ENCODE results near the gene CLEC18A. TPM values are rescaled to one million over a fixed set of nuclear protein-coding genes. Genes with fewer than 3 reads are reported as not detected.

The CLEC18A gene
- total and polyA plus RNA-seq, 2 of the 4 experiments (the other 2 are of a cell fraction), result under 0.01 TPM; not detected in 1

GRCh38 chr16:69935740-69936139 is 15.4 kb upstream of the CLEC18A start:
- H2BK15ac ChIP-seq (ENCODE audit: low read depth, low read length), result no peak overlapping the region
- no peak overlapping the region for H3K56ac ChIP-seq (ENCODE audit: extremely low read depth, insufficient read depth, low read length)
- no peaks in the 10 kb centered on the region for H3K9me3 ChIP-seq (ENCODE audit: control insufficient read depth, insufficient read depth, low read length)
- no peaks in the 10 kb centered on the region for H3K9me1 ChIP-seq (ENCODE audit: insufficient read depth, low read length)
- no peak overlapping the region for H3K4ac ChIP-seq (ENCODE audit: low read depth, low read length)
- no peak overlapping the region for H2AK9ac ChIP-seq (replicated peaks; ENCODE audit: low read depth, low read length, poor library complexity)
- H4K20me1 ChIP-seq (ENCODE audit: insufficient read depth, low read length), result no peaks in the 10 kb centered on the region
- H3K4me3 ChIP-seq (ENCODE audit: insufficient read depth, low read depth, low read length), result no peak overlapping the region
- no peaks in the 10 kb centered on the region for H3K4me1 ChIP-seq (ENCODE audit: control insufficient read depth, insufficient read depth, low read length)
- no peak overlapping the region for H3K14ac ChIP-seq (replicated peaks; ENCODE audit: low read depth, low read length)
- H3K79me1 ChIP-seq (ENCODE audit: low read depth in 1 of 2, low read length in 2 of 2), result no peaks in the 10 kb centered on the region
- no peak overlapping the region for H3K27ac ChIP-seq (ENCODE audit: insufficient read depth, low read length)
- H2AFZ ChIP-seq (replicated peaks; ENCODE audit: low read length, poor library complexity), result no peak overlapping the region
- no peak overlapping the region for H4K91ac ChIP-seq (ENCODE audit: insufficient read depth, low read depth, low read length)
- no peak overlapping the region for H4K8ac ChIP-seq (ENCODE audit: low read depth in 2 of 2, low read length in 2 of 2)
- no peak overlapping the region for H2BK120ac ChIP-seq (ENCODE audit: low read depth, low read length)
- BruUV-seq (replicated peaks), result no TSS peak
- 100% methylated on average over 2 of the region's 10 CpGs; no CpG with 5 or more reads in 1 of the 2 experiments for WGBS, 2 experiments (ENCODE audit: extremely low coverage in 2 of 2, insufficient read length in 1 of 2)
- TF ChIP-seq FOS (IDR thresholded peaks at IDR 0.05; ENCODE audit: low read depth, low read length), result no peak
- TF ChIP-seq RCOR1 (IDR thresholded peaks at IDR 0.05; ENCODE audit: insufficient replicate concordance, low read length), result no peak
- TF ChIP-seq USF2 (IDR thresholded peaks at IDR 0.05; ENCODE audit: low read depth, low read length), result no peak
- no peak for TF ChIP-seq RFX5 (IDR thresholded peaks at IDR 0.05; ENCODE audit: low read depth, low read length)
- no peak for TF ChIP-seq SMC3 (IDR thresholded peaks at IDR 0.05; ENCODE audit: low read depth, low read length)
- no peak for TF ChIP-seq RAD21 (IDR thresholded peaks at IDR 0.05; ENCODE audit: low read length)
- TF ChIP-seq CEBPB (IDR thresholded peaks at IDR 0.05; ENCODE audit: low read depth, low read length), result no peak
- no peak for TF ChIP-seq ELK1 (IDR thresholded peaks at IDR 0.05; ENCODE audit: borderline replicate concordance, low read depth, low read length)
- TF ChIP-seq MXI1 (IDR thresholded peaks at IDR 0.05; ENCODE audit: borderline replicate concordance, low read depth, low read length), result no peak
- no peak for TF ChIP-seq POLR2A (IDR thresholded peaks at IDR 0.05; ENCODE audit: low read depth, low read length)
- no peak for TF ChIP-seq BHLHE40 (IDR thresholded peaks at IDR 0.05; ENCODE audit: low read depth, low read length)
- no peaks in the 10 kb centered on the region for H3K27me3 ChIP-seq (ENCODE audit: control insufficient read depth, insufficient read depth, low read length)
- dilution Hi-C loops (cut with HindIII; ENCODE audit: low sequenced_read_pairs, unreplicated experiment) (no loop called here), intact Hi-C loops (cut with micrococcal nuclease) (no loop called here), in situ Hi-C loops (cut with MboI; ENCODE audit: low sequenced_read_pairs) (no loop called here)
- no peak overlapping the region for H4K5ac ChIP-seq (ENCODE audit: low read depth, low read length)
- ATAC-seq (ENCODE audit: low read depth) (no peak), DNase-seq (no peak)
- H3K9ac ChIP-seq (ENCODE audit: low read depth, low read length), result no peak overlapping the region
- no peak overlapping the region for H2BK20ac ChIP-seq (ENCODE audit: low read depth, low read length)
- ChIA-PET POLR2A (ENCODE audit: unreplicated experiment) (no interaction called here), CTCF (no interaction called here)
- H2AK5ac ChIP-seq (ENCODE audit: low read depth, low read length), result no peak overlapping the region
- no peak overlapping the region for H3K4me2 ChIP-seq (ENCODE audit: low read depth, low read length)
- H3K36me3 ChIP-seq (ENCODE audit: control insufficient read depth, insufficient read depth, low read length), result peaks cover 60% of the 10 kb centered on the region
- no peak overlapping the region for H3K23ac ChIP-seq (ENCODE audit: low read depth, low read length)
- H3K18ac ChIP-seq (ENCODE audit: low read depth, low read length), result no peak overlapping the region
- no peak overlapping the region for H2BK5ac ChIP-seq (ENCODE audit: low read depth, low read length, poor library complexity, severe bottlenecking)
